Peyer's patch (tissue), 4 donors: ENCODE measurements around the gene VPS33B. TPM values are rescaled to one million over a fixed set of nuclear protein-coding genes. Genes with fewer than 3 reads are reported as not detected.

ENCODE experiments used
- DNase-seq, 3 donors: peaks; one replicate each; pipeline ENCODE4 v3.0.0-alpha.2; 2017 to 2019
- H3K27ac ChIP-seq, 4 donors: fragments of 200-600 bp; sonication (generic); one replicate each; pipeline ENCODE4 v1.5.1; 2016 to 2019
- H3K27me3 ChIP-seq, 2 donors: fragments of 200-600 bp; sonication (generic); one replicate each; pipeline ENCODE4 v1.5.1; 2019
- H3K36me3 ChIP-seq, 3 donors: fragments of 200-600 bp; sonication (generic); one replicate each; pipeline ENCODE4 v1.5.1; 2016 to 2019
- H3K4me1 ChIP-seq, 4 donors: fragments of 200-600 bp; sonication (generic); one replicate each; pipeline ENCODE4 v1.5.1; 2016 to 2019
- H3K4me3 ChIP-seq, 4 donors: fragments of 200-600 bp; sonication (generic); 1 replicate in 3 of 4; 2 replicates in 1 of 4; pipeline ENCODE4 v1.5.1; 2016 to 2019; ENCODE audit warnings: mild to moderate bottlenecking in 1 of 4
- H3K9me3 ChIP-seq, 4 donors: fragments of 200-600 bp; sonication (generic); one replicate each; pipeline ENCODE4 v1.5.1; 2016 to 2019; ENCODE audit warnings: mild to moderate bottlenecking in 1 of 4
- CTCF ChIP-seq, 6 experiments: fragments of 450-650 bp in 4 of 6; fragments of 200-600 bp in 2 of 6; sonication (generic) in 1 of 6; IDR thresholded peaks; one replicate each; pipeline ENCODE4 v1.5.1; 2017 to 2019; ENCODE audit warnings: antibody characterized with exemption in 6 of 6, mild to moderate bottlenecking in 3 of 6, moderate library complexity in 1 of 6
- POLR2A ChIP-seq, 2 donors: fragments of 450-650 bp; IDR thresholded peaks; one replicate each; pipeline ENCODE4 v1.5.1; 2017; ENCODE audit warnings: antibody characterized with exemption in 2 of 2, mild to moderate bottlenecking in 2 of 2, moderate library complexity in 2 of 2
- total RNA-seq, 4 donors: library from RNA; depleted of rRNA; stranded (reverse); fragments of >200 nt; gene quantifications; one replicate each; pipeline ENCODE4 v1.1.0, GENCODE V29; 2016

The VPS33B gene
- total RNA-seq, 4 donors from 2014 or later: 12.4 to 31.5 (median 27.8) TPM

- Histone ChIP-seq H3K27ac (no peak overlapping the region), H3K4me3 (no peak overlapping the region), H3K27me3 (no peaks in the 10 kb centered on the region), H3K9me3 (no peaks in the 10 kb centered on the region), H3K36me3 (no peaks in the 10 kb centered on the region), H3K4me1 (no peaks in the 10 kb centered on the region)
- DNase-seq: no peak
- TF ChIP-seq POLR2A (IDR thresholded peaks at IDR 0.05) (no peak), CTCF (IDR thresholded peaks at IDR 0.05) (no peak)
These were observed 44.6 kb upstream of the VPS33B start for GRCh38 chr15:91067036-91067435.

GRCh38 chr15:91065505-91065904, 43.1 kb upstream of the VPS33B start:
- Histone ChIP-seq H3K27ac (no peak overlapping the region), H3K9me3 (no peaks in the 10 kb centered on the region), H3K4me1 (no peaks in the 10 kb centered on the region), H3K4me3 (no peak overlapping the region), H3K27me3 (no peaks in the 10 kb centered on the region), H3K36me3 (no peaks in the 10 kb centered on the region)
- no peak for DNase-seq
- TF ChIP-seq POLR2A (IDR thresholded peaks at IDR 0.05) (no peak), CTCF (IDR thresholded peaks at IDR 0.05) (no peak)

- TF ChIP-seq POLR2A (IDR thresholded peaks at IDR 0.05): no peak
- no peak for TF ChIP-seq CTCF (IDR thresholded peaks at IDR 0.05)
- Histone ChIP-seq H3K4me1 (no peaks in the 10 kb centered on the region), H3K36me3 (no peaks in the 10 kb centered on the region), H3K27ac (no peak overlapping the region), H3K4me3 (no peak overlapping the region), H3K9me3 (no peaks in the 10 kb centered on the region), H3K27me3 (no peaks in the 10 kb centered on the region)
- DNase-seq: no peak
These were observed 39.6 kb upstream of the VPS33B start for GRCh38 chr15:91061997-91062396.

GRCh38 chr15:91061230-91061629, 38.8 kb upstream of the VPS33B start:
- no peak for TF ChIP-seq POLR2A (IDR thresholded peaks at IDR 0.05)
- no peak for TF ChIP-seq CTCF (IDR thresholded peaks at IDR 0.05)
- Histone ChIP-seq H3K9me3 (no peaks in the 10 kb centered on the region), H3K27ac (no peak overlapping the region), H3K36me3 (no peaks in the 10 kb centered on the region), H3K4me1 (no peaks in the 10 kb centered on the region), H3K4me3 (no peak overlapping the region), H3K27me3 (no peaks in the 10 kb centered on the region)
- DNase-seq: no peak

GRCh38 chr15:91055548-91056331, 33.3 kb upstream of the VPS33B start:
- no peaks in the 10 kb centered on the region for H3K36me3 ChIP-seq
- no peaks in the 10 kb centered on the region for H3K27me3 ChIP-seq
- H3K4me3 ChIP-seq: no peak overlapping the region
- H3K4me1 ChIP-seq: no peaks in the 10 kb centered on the region
- DNase-seq: peak in 1 of 3 donors; percentile 71
- H3K9me3 ChIP-seq: no peaks in the 10 kb centered on the region
- H3K27ac ChIP-seq: no peak overlapping the region
- TF ChIP-seq CTCF (IDR thresholded peaks at IDR 0.05) (peak in 4 of 6 experiments; percentile 55 to 75 (median 71)), POLR2A (IDR thresholded peaks at IDR 0.05) (no peak)
